GM19455 (cell line): ENCODE data around the gene TMEM87A.

Experiments used
- ATAC-seq: cut with Tn5 transposase; IDR thresholded peaks from one replicate; pipeline ENCODE4 v1.9.1; 2021; ENCODE audit not compliant: unreplicated experiment

The TMEM87A gene

DNA sequence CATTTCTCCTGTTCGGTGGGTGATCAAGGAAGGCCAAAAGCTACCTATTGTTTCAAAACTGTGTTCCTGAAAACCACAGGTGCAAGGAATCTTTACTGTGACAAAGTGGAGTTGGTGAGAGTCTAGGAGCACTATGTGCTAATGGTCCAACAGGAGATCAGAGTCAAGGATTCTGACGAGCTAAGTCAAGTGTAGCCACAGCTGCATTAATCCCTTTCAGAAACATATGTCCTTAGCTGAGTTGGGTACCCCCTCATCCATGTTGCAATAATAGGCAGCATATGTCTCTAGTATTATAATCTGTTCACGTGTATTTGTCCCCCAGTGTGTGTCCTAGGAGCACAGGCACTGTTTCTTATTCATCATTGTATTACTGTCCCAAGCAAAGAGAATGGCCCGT, 66.8 kb downstream of the TMEM87A start:
- ATAC-seq: no peak

DNA sequence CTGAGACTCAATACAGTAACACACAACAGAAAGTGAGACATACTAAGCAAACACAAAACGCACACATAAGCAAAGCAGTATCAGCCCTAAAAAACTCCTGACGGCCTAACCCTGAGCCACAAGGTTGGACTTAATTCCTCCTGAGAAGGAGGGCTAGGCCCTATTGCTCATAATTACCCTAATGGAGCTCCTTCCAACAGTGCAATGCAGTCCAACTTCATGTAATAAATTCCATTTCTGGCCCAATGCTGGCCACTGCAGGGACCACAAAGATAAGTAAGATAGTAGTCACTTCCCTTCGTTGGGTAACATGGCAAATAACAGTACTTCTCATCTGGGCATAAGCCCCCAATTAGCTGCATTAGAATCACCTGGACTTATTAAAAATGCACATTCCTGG, 69.3 kb downstream of the TMEM87A start:
- no peak for ATAC-seq

DNA sequence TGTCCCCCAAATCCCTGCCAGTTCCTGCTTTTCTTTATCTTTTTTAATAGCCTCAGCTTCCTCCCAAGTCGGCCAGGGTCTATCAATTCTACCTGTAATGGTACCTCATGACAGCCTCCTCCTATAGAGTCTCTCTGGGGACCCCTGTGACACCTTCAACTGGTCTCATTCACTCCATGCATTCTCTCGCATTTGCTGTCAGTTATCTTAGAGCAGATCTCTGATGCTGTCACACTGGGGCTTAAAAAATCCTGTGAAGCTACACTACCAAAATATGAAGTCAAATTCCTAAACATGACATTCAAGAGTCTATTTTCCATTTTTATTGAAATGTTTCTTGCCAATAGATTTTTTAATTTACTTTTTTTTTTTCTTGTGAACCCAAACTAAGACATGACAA, 70.6 kb downstream of the TMEM87A start:
- ATAC-seq: no peak

DNA sequence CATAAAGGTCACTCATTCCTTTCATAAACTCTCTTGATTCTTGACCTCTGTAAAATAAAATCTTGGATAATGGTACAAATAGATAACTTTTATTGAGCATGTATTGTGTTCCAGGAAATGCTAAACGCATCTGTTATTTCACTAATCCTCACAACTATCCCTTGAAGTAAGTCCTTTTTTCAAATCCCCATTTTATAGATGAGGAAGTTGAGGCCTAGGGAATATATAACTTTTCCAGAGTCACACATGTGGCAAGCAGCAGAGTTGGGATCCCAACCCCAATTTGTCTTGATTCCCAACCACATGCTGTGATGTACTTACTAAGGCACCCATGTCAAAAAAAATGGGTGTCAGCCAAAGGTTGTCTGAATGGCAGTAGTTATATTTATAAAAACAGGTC, 71.4 kb downstream of the TMEM87A start:
- no peak for ATAC-seq

DNA sequence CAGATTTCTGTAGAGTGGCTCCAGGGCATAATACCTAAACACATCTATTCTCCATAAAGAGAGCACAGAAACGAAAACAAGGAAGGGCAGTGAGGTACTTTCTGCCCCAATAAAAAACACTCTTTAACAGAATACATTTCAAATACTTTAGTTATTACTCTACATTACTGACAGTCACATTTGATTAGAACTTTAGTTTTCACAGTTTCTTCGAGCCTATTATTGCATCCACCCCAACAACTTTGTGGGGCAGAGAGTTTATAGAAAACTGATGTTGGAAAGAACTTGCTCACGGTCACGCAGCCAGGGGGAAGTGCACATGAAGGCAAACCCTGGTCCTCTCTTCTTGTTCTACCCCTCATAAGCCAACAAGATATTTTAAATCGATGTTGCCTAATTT, 74.1 kb downstream of the TMEM87A start:
- no peak for ATAC-seq

DNA sequence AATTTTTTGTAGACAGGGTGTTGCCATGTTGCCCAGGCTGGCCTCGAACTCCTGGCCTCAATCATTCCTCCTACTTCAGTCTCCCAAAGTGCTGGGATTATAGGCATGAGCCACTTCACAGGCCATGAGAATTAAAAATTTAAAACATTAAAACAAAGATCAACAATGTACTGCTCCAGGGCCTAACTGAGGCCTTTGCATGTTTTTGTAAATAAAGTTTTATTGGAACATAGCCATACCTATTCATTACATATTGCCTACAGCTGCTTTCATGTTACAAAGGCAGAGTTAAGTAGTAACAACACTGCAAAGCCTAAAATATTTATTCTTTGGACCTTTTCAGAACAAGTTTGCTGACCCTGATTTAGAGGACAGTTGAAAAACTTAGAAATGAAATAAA, 74.7 kb downstream of the TMEM87A start:
- no peak for ATAC-seq

DNA sequence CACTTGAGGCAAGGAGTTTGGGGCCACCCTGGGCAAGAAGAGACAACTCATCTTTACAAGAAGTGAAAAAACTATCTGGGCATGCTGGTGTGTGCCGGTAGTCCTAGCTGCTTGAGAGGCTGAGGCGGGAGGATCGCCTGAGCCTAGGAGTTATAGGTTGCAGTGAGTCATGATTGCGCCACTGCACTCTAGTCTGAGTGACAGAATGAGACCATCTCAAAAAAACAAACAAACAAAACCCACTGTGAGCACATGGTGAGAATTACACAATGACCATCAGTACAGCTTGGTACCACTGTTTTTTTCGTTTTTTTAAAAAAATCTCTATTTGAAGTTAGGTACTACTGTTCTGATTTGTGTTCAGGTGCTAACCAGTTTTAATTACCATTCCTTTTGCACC, 78.7 kb downstream of the TMEM87A start:
- ATAC-seq: no peak

DNA sequence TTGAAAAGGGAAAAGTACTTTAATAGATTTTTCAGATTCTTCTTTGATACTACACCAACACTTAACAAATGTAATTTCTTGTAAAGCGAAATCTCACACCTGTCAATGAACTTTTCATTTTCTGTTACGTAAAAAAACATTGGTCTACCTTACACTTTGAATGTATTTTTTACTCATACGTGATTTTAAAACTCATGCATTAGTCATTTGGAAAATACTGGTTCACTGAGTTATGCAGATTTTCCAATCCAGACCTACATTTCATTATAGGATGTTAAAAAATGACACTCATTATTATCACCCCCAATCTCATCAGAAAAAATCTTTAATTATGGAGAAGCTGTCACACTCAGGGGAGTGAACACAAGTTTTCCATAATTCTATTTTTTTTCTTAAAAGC, 79.8 kb downstream of the TMEM87A start:
- no peak for ATAC-seq

DNA sequence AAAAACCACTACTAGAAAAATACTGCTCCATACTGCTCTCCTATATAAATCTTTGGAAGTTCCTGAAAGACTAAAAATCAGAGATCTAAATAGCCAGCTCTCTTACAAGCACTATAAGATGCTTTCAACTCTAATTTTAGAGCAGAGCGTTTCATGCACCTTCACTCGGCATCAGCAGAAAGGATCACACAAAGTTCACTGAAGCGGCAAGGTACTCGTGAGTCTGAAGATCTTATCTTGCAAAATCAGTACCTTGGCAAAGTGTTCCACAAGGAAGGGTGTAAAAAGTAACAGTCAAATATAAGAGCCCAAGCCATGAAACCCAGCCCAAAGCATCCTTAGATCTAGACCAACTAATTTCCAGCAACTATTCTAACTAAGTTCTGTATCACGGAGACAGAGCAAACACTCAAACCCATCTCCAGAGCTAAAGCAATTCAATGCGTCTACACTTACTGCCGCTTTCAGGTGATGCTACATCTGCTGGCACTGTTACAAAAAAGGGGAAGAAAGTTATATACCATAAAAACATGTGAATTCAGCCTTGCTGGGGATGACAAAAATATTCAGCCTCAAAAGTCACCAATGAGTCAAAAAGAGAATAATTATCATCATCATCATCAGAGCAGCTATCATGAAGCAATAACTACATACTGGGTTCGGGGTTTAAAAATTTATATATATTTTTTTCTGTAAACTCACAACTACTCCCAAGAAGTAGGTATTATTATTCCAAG, 81.5 kb downstream of the TMEM87A start:
- ATAC-seq: no peak

DNA sequence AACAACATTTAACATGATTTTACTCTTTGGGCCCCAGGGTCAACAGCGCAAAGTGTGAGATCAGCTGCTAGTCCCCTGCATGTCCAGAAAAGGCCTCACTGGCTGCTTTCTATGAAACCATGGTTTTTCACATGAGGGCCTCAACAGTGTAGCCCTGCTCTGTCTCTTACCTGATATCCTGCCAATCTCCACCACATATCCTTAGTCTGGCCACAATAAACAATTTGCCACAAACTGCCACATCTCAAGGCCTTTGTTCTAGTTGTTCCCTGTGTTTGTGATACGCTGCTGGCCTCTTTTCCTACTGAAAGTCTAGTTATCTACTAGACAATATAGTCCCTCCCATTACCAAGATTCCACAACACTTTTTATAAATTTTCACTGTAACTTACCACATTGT, 82.9 kb downstream of the TMEM87A start:
- ATAC-seq: no peak

DNA sequence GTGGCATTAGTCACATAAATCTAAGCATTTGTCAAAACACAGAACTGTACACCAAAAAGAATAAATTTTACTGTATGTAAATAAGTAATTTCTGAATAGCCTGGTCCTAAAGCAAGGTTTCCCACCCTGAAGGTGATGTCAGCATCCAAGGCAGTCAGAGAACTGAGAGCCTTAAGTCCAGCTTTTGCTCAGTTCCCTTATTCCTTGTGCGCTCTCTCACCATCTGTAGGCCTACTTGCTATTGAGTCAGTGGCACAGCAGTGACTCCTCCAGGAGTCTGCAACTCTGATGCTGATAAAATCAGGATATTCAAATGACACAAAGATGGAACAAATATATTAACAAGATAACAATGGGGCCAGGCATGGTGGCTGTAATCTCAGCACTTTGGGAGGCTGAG, 87.4 kb downstream of the TMEM87A start:
- no peak for ATAC-seq

DNA sequence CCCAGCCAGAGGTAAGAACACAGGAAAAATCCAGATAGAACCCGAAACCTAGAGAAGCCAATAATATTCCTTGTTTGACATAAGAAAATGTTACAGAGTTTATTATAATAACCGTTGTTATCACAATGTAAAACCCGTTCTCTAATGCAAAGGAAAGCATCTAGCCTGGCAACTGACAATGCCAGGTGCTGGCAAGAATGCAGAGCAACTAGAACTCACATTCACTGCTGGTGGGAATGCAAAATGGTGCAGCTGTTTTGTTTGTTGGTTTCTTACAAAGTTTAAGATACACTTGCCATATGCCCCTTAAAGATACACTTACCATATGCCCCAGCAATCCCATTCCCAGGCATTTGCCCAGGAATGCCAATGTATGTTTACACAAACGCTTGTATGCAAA, 88.5 kb downstream of the TMEM87A start:
- no peak for ATAC-seq

DNA sequence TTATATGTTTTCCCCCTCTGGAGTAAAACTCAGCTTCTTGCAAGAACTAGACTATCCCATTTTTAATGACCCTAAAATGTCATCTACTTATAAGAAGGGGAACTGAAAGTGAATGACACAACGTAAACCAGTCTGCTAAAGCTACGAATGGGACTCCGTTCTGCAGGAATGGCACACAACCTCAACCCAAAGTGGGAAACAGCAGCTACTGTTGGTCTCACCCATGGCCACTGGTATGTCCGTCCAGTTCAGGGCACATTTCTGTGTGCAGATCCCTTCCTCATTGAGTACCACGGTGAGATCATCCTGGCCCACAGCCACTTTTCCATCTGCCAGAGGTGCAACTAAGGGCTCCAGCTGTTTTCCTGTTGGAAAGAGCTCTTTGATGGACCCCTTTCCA, 88.9 kb downstream of the TMEM87A start:
- no peak for ATAC-seq

DNA sequence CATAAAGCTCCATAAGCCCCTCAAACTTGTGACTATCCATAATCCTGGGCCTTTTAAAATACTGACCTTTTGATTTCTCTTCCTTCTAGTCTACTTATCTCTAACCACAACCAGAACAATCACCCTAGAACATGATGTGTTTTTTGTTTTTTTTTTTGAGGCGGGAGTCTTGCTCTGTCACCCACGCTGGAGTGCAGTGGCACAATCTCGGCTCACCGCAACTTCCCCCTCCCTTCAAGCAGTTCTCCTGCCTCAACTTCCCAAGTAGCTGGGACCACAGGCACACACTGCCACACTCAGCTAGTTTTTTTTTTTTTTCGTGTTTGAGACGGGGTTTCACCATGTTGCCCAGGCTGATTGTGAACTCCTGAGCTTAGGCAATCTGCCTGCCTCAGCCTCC, 90.3 kb downstream of the TMEM87A start:
- ATAC-seq: no peak

DNA sequence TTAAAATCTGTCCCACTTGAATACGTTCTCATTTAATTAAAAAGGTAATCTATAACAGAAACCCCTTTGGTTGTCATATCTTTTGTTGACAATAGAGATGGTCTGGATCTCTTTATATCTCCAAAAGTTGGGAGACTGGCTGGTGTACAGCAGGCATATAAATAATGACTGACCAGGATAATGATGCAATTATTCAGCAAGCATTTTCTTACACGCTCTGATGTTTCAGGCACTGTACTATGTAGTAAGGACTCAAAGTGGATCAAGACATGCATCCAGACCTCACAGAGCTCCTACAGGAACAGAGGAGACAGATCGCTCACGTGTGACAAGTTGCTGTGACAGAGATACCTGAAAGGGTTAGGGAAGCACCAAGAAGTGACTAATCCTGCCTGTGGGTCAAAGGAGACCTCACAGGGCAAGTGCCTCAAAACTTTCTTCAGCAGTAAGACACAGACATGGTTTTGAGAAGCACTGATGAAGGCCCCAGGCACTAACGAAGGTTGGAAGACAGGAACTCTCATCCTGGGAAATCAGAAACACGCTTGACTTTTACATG, 90.8 kb downstream of the TMEM87A start:
- ATAC-seq: no peak

DNA sequence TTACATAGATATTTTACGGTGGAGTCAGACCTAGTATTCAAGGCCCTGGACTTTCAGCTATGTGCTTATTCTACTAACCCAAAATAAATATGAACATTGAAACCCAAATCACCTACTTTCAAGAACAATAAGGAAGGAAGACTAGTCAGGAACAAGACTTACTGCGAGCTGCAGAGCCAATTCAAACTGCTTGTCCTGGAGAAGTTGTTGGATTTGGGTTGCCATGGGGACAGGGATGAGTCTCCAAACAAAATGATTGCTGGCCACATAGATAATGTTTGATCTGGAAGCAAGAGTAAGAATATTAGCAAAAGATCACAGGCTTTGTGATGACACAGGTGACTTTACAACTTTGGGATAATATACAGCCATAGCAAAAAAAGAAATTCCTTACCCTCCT, 95.2 kb downstream of the TMEM87A start:
- no peak for ATAC-seq

DNA sequence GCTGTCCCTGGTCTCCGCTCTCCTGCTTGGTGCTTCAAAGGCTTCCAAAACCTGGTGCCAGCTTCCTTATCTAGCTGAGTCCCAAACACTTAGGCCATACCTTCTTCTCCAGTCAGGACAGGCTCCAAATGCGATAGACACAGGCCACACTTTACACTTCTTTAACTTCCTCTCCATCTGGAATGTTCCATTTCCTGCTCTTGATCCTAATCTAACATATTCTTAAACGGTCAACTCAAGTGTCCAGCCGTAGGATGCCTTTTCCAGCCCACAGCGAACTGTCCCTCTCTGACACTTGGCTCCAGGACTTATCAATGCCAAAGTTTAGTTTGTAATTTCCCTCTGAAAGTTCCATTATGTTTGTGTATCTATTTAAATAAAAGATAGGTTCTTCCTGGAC, 97.6 kb downstream of the TMEM87A start:
- no peak for ATAC-seq

DNA sequence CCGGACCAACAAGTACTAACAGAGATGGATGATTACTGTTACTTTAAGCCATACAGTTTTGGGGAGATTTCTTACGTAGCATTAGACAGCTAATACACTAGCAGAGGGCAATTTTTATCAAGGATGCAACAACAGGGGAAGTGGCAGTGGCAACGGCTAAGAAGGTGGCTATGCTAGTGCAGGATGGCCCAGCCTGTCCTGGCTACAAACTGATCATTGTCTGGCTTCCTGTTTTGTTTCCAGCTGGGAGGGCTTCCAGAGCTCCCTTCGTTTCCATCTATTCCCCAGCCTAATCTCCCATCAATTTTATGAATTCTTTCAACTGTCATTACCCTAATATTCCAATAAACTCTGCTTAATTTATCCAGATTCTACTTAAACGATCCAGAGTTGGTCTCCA, 100.8 kb downstream of the TMEM87A start:
- no peak for ATAC-seq

DNA sequence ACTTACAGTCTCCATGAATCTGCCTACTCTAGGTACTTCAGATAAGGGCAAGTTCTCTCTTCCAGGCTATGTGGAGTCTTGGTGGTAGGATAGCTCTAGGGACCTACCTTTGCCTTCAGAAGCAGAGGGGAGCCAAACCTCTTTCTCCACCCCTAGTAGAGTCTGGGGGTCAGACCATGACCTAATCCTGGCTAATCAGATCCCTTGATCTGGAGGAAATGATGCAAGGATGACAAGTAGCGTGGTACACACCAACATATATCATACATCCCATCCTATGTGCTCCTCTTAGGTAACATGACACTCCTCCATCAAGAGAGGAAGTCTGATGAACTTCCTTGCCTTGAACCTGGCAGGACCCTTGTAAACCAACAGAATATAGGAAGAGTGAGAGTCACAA, 101.4 kb downstream of the TMEM87A start:
- no peak for ATAC-seq

DNA sequence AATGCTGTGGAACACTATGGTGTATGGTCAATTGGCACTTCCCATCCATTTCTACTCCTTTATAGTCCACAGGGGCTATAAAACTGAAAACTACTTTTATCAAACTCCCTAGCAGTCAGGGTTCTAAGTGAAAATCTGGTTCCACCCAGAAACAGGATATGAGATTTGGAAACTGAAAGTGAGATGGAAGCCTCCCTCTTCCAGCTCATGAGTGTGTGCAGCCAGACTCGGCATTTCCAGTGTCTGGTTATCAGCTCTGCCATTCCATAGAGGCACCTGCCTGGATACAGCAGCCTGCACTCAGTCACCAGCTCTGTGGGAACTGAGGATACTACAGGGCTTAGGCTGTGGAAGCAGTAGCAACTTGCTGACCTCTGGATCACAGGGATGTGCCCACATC, 102.1 kb downstream of the TMEM87A start:
- no peak for ATAC-seq

DNA sequence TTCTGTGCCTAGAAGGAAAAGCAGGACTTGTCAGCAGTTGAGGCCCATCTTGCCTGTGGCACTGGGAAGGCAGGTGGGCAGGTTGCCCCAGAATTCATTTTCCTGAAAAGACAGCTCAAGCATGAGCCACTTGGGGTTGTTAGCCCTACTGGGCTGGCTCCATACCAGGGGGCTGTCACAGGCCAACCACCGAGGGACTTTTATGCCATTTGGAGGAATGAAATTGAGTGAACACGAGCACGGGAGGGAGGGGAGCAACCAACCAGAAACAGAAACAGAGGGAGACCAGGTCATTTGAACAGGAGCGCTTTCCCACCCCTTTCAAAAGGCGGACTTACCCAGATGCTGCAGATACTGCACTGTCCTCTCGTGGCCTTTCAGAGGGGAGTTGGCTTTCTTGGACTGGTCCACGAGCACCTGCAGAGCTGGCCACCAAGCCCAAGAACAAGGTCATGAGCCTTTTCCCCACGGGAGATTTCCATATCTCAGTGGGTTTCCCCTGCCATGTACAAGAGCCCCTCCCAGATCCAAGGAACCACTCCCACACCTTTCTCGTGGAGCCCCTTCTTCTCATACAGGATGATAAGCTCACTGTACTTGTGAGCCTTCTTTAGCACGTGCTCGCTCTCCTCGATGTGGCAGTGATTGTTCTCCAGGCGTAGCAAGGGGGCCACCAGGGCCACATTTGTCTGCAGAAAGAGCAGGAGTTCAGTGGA, 106.8 kb downstream of the TMEM87A start:
- ATAC-seq: no peak

DNA sequence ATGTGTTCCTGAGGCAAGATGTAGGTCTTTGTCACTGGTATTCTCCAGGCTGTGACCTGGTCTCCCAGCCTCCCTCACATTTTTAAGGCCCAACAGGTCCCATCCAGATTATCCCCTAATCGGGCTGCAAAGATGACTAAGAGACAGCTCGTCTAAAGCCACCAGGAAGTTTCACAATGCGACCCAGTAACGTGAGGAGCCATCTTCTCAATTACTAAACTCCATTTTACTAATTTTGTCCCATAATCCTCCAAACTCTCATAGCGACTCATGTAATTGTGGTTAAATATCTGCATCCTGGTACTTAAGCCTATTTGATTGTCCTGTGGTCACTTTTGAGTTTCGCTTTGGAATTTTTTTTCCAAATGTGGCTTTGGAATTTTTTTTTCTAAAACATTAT, 108.1 kb downstream of the TMEM87A start:
- no peak for ATAC-seq
